ENCODE measurements around the gene RNF5. TPM values are rescaled to one million over a fixed set of nuclear protein-coding genes. Genes with fewer than 3 reads are reported as not detected.

The RNF5 gene
- total and polyA plus RNA-seq, 2 experiments from 2014 or later: 48.1 to 58.8 TPM

DNA sequence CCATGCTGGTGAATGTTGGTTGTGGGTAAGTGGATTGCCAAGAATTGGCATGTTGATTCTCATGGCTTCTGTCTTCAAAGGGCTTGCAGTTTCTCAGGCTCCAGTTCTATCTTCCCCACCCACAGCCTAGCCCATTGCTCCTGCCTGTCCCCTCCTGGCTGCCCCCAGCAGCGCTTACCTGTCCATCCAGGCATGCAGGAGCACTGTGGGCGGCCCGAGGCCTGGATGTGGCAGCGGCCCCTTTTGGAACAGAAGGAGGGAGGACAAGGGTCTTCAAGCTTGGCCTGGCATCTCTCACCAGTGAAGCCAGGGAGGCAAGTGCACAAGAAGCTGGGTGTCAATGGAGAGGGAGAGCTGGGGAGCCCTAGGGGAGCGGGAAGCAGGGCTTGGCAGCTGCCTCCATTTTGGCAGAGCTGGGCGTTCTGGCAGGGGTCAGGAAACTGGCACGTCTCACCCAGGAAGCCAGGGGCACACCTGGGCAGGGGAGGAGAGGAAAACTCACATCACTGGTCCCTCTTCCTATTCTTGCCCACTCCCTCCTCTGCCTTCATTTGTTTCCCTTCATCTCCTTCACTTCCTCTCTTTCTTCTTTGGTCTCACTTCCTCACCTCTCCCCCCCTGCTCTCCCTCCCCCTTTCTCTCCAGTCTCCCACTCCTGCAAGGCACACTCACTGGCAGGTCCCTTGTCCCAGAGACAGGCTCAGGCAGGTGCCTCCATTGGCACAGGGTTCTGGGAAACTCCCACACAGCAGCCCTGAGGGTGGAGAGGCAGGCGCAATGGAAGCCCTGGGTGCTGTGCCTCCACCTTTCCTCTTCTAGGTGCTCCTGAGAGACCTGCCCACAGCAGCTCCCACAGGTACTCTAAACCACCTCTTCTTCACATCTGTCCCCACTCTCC lies 44.4 kb downstream of the RNF5 start:
- no peak for TF ChIP-seq EZH2phosphoT487 (IDR thresholded peaks at IDR 0.05; ENCODE audit: insufficient read depth, low read depth)
- TF ChIP-seq EZH2 (IDR thresholded peaks at IDR 0.05; ENCODE audit: insufficient read depth, poor library complexity, severe bottlenecking): no peak

DNA sequence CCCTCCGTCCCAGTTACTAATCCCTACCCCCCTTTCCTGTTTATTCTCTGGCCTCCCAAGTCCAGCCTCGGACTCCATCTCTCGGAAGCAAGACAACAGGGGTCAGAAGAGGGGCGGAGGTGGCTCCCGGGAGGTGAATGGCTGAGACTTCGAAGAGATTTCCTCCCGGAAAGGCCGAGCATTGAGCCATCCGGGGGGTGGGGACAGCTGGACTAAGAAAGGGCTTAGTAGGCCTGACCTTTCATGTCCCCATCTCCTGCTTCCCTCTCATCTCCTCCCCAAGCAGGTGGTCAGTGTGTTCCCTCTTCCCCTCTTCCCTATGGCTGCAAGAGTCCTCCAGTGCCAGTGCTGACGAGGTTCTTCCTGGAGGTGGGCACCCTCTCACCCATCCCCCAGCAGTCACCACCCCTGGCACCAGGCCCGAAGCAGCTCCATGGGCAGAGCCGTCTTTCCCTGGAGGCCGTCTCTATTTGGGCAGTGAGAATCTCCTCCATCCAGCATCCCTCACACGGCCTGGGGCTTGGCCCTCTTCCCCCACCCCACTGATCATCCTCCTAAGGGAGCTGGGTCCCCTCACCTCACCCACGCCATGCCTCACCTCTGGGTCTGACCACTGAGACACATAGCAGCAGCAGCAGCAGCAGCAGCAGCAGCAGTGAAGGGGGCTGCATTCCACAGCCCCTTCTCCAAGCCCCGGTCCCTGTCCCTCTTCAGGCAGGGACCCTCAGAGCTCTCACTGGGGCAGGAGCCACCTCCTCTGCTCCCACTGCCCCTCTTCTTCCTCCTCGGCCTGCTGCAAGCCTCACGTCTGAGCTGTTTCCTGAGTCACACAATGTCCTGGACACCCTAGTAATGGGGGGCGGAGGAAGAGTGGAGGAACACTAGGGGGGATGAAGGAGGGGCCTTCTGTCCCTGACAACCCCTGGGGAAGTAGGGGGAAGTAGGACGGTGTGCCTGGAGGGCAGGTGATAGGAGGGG lies 45.3 kb downstream of the RNF5 start, which contains the start of gene NOTCH4:
TSS of gene NOTCH4 (minus strand) at position 810 of the 978 bp plus-strand sequence. CDS start at position 671, 139 bp downstream.
- in situ Hi-C loops (cut with MboI): no loop called here
- Histone ChIP-seq H3K4me1 (ENCODE audit: insufficient read depth) (no peaks in the 10 kb centered on the region), H3K9ac (no peak within 1 kb of the TSS), H4K20me1 (ENCODE audit: insufficient read depth) (no peaks in the 10 kb centered on the region), H3F3A (ENCODE audit: insufficient read depth) (no peaks in the 10 kb centered on the region), H3K27me3 (replicated peaks; ENCODE audit: insufficient read depth) (no peaks in the 10 kb centered on the region), H2AFZ (no peak within 1 kb of the TSS), H3K79me2 (ENCODE audit: insufficient read depth) (no peaks in the 10 kb centered on the region), H3K4me2 (ENCODE audit: unreplicated experiment) (no peak within 1 kb of the TSS), H3K4me3 (no peak within 1 kb of the TSS), H3K9me2 (ENCODE audit: insufficient read depth) (no peaks in the 10 kb centered on the region), H3K9me3 (ENCODE audit: low read depth) (no peaks in the 10 kb centered on the region), H3K27ac (no peak within 1 kb of the TSS), H3K36me3 (ENCODE audit: low read depth) (no peaks in the 10 kb centered on the region)
- no peak for DNase-seq
- TF ChIP-seq EZH2 (IDR thresholded peaks at IDR 0.05; ENCODE audit: insufficient read depth, poor library complexity, severe bottlenecking) (no peak), EZH2phosphoT487 (IDR thresholded peaks at IDR 0.05; ENCODE audit: insufficient read depth, low read depth) (no peak)
- WGBS, 2 experiments (ENCODE audit: low coverage in 1 of 2, low lambda C conversion rate in 2 of 2, missing lambda C conversion rate in 2 of 2): 56 to 57% methylated on average over 17 to 20 of the region's 20 CpGs

More for the DNA sequence above, 44.4 kb downstream of the RNF5 start:
- Histone ChIP-seq H3K79me2 (ENCODE audit: insufficient read depth) (no peaks in the 10 kb centered on the region), H3K9ac (no peak overlapping the region), H3K4me1 (ENCODE audit: insufficient read depth) (no peaks in the 10 kb centered on the region), H3K4me3 (no peak overlapping the region), H3K9me3 (ENCODE audit: low read depth) (no peaks in the 10 kb centered on the region), H2AFZ (no peak overlapping the region), H3K27ac (no peak overlapping the region), H4K20me1 (ENCODE audit: insufficient read depth) (no peaks in the 10 kb centered on the region), H3K36me3 (ENCODE audit: low read depth) (no peaks in the 10 kb centered on the region), H3K27me3 (replicated peaks; ENCODE audit: insufficient read depth) (no peaks in the 10 kb centered on the region), H3K9me2 (ENCODE audit: insufficient read depth) (no peaks in the 10 kb centered on the region), H3F3A (ENCODE audit: insufficient read depth) (no peaks in the 10 kb centered on the region), H3K4me2 (ENCODE audit: unreplicated experiment) (no peak overlapping the region)
- 69 to 74% methylated on average over 8 of the region's 8 CpGs for WGBS, 2 experiments (ENCODE audit: low coverage in 1 of 2, low lambda C conversion rate in 2 of 2, missing lambda C conversion rate in 2 of 2)
- in situ Hi-C loops (cut with MboI): no loop called here
- DNase-seq: no peak

DNA sequence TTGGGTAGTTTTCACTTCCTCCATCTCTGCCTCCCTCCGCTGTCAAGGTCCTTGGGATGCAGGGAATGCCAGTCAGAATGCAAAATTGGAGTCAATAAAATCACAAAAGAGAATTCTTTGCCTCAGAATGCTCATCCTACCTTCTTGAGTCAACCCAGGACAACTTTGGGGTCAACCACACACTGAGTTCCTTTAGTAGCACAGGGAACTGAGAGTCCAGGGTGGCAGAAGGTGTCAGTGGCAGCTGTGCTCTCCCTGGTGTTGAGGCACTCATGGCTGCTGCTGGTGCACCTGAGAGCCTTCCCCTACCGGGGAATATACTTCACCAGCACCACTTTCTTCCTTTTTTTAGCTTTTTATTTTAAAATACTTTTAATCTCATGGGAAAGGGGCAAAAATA lies 46.5 kb downstream of the RNF5 start:
- no peaks in the 10 kb centered on the region for H3F3A ChIP-seq (ENCODE audit: insufficient read depth)
- no peaks in the 10 kb centered on the region for H3K27me3 ChIP-seq (replicated peaks; ENCODE audit: insufficient read depth)
- no peaks in the 10 kb centered on the region for H3K9me3 ChIP-seq (ENCODE audit: low read depth)
- H3K36me3 ChIP-seq (ENCODE audit: low read depth): no peaks in the 10 kb centered on the region
- H3K4me1 ChIP-seq (ENCODE audit: insufficient read depth): no peaks in the 10 kb centered on the region
- H3K9me2 ChIP-seq (ENCODE audit: insufficient read depth): no peaks in the 10 kb centered on the region
- DNase-seq: no peak
- H4K20me1 ChIP-seq (ENCODE audit: insufficient read depth): no peaks in the 10 kb centered on the region
- 41 to 57% methylated on average over 2 of the region's 2 CpGs for WGBS, 2 experiments (ENCODE audit: low coverage in 1 of 2, low lambda C conversion rate in 2 of 2, missing lambda C conversion rate in 2 of 2)
- H3K27ac ChIP-seq: no peak overlapping the region
- no peak overlapping the region for H3K4me2 ChIP-seq (ENCODE audit: unreplicated experiment)
- H3K4me3 ChIP-seq: no peak overlapping the region
- in situ Hi-C loops (cut with MboI): loop anchor here (25.0 kb wide), 1 partner anchor 188 kb away; the partner anchor contains the start of gene BTNL2
- H2AFZ ChIP-seq: no peak overlapping the region
- no peaks in the 10 kb centered on the region for H3K79me2 ChIP-seq (ENCODE audit: insufficient read depth)
- H3K9ac ChIP-seq: no peak overlapping the region
- TF ChIP-seq EZH2phosphoT487 (IDR thresholded peaks at IDR 0.05; ENCODE audit: insufficient read depth, low read depth) (no peak), EZH2 (IDR thresholded peaks at IDR 0.05; ENCODE audit: insufficient read depth, poor library complexity, severe bottlenecking) (no peak)

DNA sequence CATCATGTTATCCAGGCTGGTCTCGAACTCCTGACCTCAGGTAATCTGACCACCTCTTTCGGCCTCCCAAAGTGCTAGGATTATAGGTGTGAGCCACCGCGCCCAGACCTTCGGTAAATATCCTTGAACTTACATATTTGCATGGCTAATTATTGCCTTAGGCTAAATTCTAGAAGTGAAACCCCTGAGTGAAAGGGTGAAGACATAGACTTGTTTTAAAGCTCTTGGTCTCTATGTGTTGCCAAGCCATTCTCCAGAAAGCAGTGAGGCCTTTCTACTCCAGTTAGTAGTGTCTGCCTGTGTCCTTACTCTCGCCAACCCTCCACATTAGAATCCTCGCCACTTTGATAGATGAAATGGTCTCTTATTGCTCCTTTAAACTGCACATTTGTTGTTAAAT lies 48.2 kb downstream of the RNF5 start:
- Histone ChIP-seq H3K79me2 (ENCODE audit: insufficient read depth) (no peaks in the 10 kb centered on the region), H3F3A (ENCODE audit: insufficient read depth) (no peaks in the 10 kb centered on the region), H4K20me1 (ENCODE audit: insufficient read depth) (no peaks in the 10 kb centered on the region), H3K9me3 (ENCODE audit: low read depth) (no peaks in the 10 kb centered on the region), H3K27me3 (replicated peaks; ENCODE audit: insufficient read depth) (no peaks in the 10 kb centered on the region), H3K9me2 (ENCODE audit: insufficient read depth) (no peaks in the 10 kb centered on the region), H3K4me3 (no peak overlapping the region), H3K36me3 (ENCODE audit: low read depth) (no peaks in the 10 kb centered on the region), H3K4me2 (ENCODE audit: unreplicated experiment) (no peak overlapping the region), H3K4me1 (ENCODE audit: insufficient read depth) (no peaks in the 10 kb centered on the region), H3K9ac (no peak overlapping the region), H3K27ac (no peak overlapping the region), H2AFZ (no peak overlapping the region)
- TF ChIP-seq EZH2phosphoT487 (IDR thresholded peaks at IDR 0.05; ENCODE audit: insufficient read depth, low read depth) (no peak), EZH2 (IDR thresholded peaks at IDR 0.05; ENCODE audit: insufficient read depth, poor library complexity, severe bottlenecking) (no peak)
- 77 to 82% methylated on average over 7 of the region's 7 CpGs for WGBS, 2 experiments (ENCODE audit: low coverage in 1 of 2, low lambda C conversion rate in 2 of 2, missing lambda C conversion rate in 2 of 2)
- DNase-seq: no peak
- in situ Hi-C loops (cut with MboI): loop anchor here (25.0 kb wide), 1 partner anchor 186 kb away; the partner anchor contains the start of gene BTNL2

Small RNA genes within 50 kb of the gene (microRNA-seq; reads per million reads assigned to microRNA genes)
- gene MIR6721 (ENCODE audit: borderline number of aligned reads) (2.0 reads per million), gene MIR6833 (ENCODE audit: borderline number of aligned reads) (not detected)

Small RNA genes within 50 kb of the gene (small RNA-seq; reads per million reads assigned to genes)
- gene AL662884.1 (ENCODE audit: low read depth, low replicate concordance) (not detected), gene MIR6833 (ENCODE audit: low read depth, low replicate concordance) (not detected)

Other genes starting within 250 kb of the RNF5 start
- 4.4 and 7.3 TPM in 2 replicates for gene CFB, start 232.3 kb upstream of the RNF5 start, total RNA-seq (2014; rRNA removed; shearing (Covaris generic))
- 3.4 and 3.9 TPM in 2 replicates for gene CFB, start 232.3 kb upstream of the RNF5 start, polyA plus RNA-seq (2016; fragmentation: Nextera tagmentation; extraction: Ambion mirVana)
- gene NELFE, start 219.4 kb upstream of the RNF5 start, total RNA-seq (2014; rRNA removed; shearing (Covaris generic)): 62.9 and 77.9 TPM in 2 replicates
- 108 and 114 TPM in 2 replicates for gene NELFE, start 219.4 kb upstream of the RNF5 start, polyA plus RNA-seq (2016; fragmentation: Nextera tagmentation; extraction: Ambion mirVana)
- gene SKIC2, start 219.2 kb upstream of the RNF5 start, total RNA-seq (2014; rRNA removed; shearing (Covaris generic)): 54.9 and 65.4 TPM in 2 replicates
- gene SKIC2, start 219.2 kb upstream of the RNF5 start, polyA plus RNA-seq (2016; fragmentation: Nextera tagmentation; extraction: Ambion mirVana): 46.9 and 47.7 TPM in 2 replicates
- gene DXO, start 206.3 kb upstream of the RNF5 start, total RNA-seq (2014; rRNA removed; shearing (Covaris generic)): 24.2 and 31.0 TPM in 2 replicates
- gene DXO, start 206.3 kb upstream of the RNF5 start, polyA plus RNA-seq (2016; fragmentation: Nextera tagmentation; extraction: Ambion mirVana): 23.3 and 26.6 TPM in 2 replicates
- 4.8 and 5.3 TPM in 2 replicates for gene C4A, start 196.3 kb upstream of the RNF5 start, total RNA-seq (2014; rRNA removed; shearing (Covaris generic))
- gene C4A, start 196.3 kb upstream of the RNF5 start, polyA plus RNA-seq (2016; fragmentation: Nextera tagmentation; extraction: Ambion mirVana): 1.3 and 2.4 TPM in 2 replicates
- 4.5 and 6.4 TPM in 2 replicates for gene C4B, start 163.6 kb upstream of the RNF5 start, total RNA-seq (2014; rRNA removed; shearing (Covaris generic))
- gene C4B, start 163.6 kb upstream of the RNF5 start, polyA plus RNA-seq (2016; fragmentation: Nextera tagmentation; extraction: Ambion mirVana): 1.1 and 2.6 TPM in 2 replicates
- gene CYP21A2, start 140.0 kb upstream of the RNF5 start, total RNA-seq (2014; rRNA removed; shearing (Covaris generic)): not detected in 2 replicates
- not detected in 2 replicates for gene CYP21A2, start 140.0 kb upstream of the RNF5 start, polyA plus RNA-seq (2016; fragmentation: Nextera tagmentation; extraction: Ambion mirVana)
- 23.5 and 23.8 TPM in 2 replicates for gene TNXB, start 69.1 kb upstream of the RNF5 start, total RNA-seq (2014; rRNA removed; shearing (Covaris generic))
- gene TNXB, start 69.1 kb upstream of the RNF5 start, polyA plus RNA-seq (2016; fragmentation: Nextera tagmentation; extraction: Ambion mirVana): 5.2 TPM in 2 replicates
- gene ATF6B, start 50.2 kb upstream of the RNF5 start, total RNA-seq (2014; rRNA removed; shearing (Covaris generic)): 33.3 and 37.3 TPM in 2 replicates
- gene ATF6B, start 50.2 kb upstream of the RNF5 start, polyA plus RNA-seq (2016; fragmentation: Nextera tagmentation; extraction: Ambion mirVana): 51.7 and 54.1 TPM in 2 replicates
- 2.9 and 5.3 TPM in 2 replicates for gene FKBPL, start 48.1 kb upstream of the RNF5 start, total RNA-seq (2014; rRNA removed; shearing (Covaris generic))
- gene FKBPL, start 48.1 kb upstream of the RNF5 start, polyA plus RNA-seq (2016; fragmentation: Nextera tagmentation; extraction: Ambion mirVana): 6.2 and 6.9 TPM in 2 replicates
- 1.2 TPM in 1 of 2 replicates, not detected in the other for gene PRRT1, start 26.5 kb upstream of the RNF5 start, total RNA-seq (2014; rRNA removed; shearing (Covaris generic))
- 2.1 and 2.2 TPM in 2 replicates for gene PRRT1, start 26.5 kb upstream of the RNF5 start, polyA plus RNA-seq (2016; fragmentation: Nextera tagmentation; extraction: Ambion mirVana)
- gene PPT2, start 24.3 kb upstream of the RNF5 start, total RNA-seq (2014; rRNA removed; shearing (Covaris generic)): 12.8 and 16.2 TPM in 2 replicates
- 10.3 and 14.3 TPM in 2 replicates for gene PPT2, start 24.3 kb upstream of the RNF5 start, polyA plus RNA-seq (2016; fragmentation: Nextera tagmentation; extraction: Ambion mirVana)
- 2.2 and 6.2 TPM in 2 replicates for gene EGFL8, start 13.8 kb upstream of the RNF5 start, total RNA-seq (2014; rRNA removed; shearing (Covaris generic))
- 2.6 and 3.8 TPM in 2 replicates for gene EGFL8, start 13.8 kb upstream of the RNF5 start, polyA plus RNA-seq (2016; fragmentation: Nextera tagmentation; extraction: Ambion mirVana)
- gene AGPAT1, start 2.3 kb upstream of the RNF5 start, total RNA-seq (2014; rRNA removed; shearing (Covaris generic)): 57.2 and 71.2 TPM in 2 replicates
- gene AGPAT1, start 2.3 kb upstream of the RNF5 start, polyA plus RNA-seq (2016; fragmentation: Nextera tagmentation; extraction: Ambion mirVana): 36.9 and 39.7 TPM in 2 replicates
- gene AGER, start 5.8 kb downstream of the RNF5 start, total RNA-seq (2014; rRNA removed; shearing (Covaris generic)): 0.22 TPM in 1 of 2 replicates, not detected in the other
- 1.2 and 1.4 TPM in 2 replicates for gene AGER, start 5.8 kb downstream of the RNF5 start, polyA plus RNA-seq (2016; fragmentation: Nextera tagmentation; extraction: Ambion mirVana)
- 25.4 and 27.6 TPM in 2 replicates for gene PBX2, start 11.8 kb downstream of the RNF5 start, total RNA-seq (2014; rRNA removed; shearing (Covaris generic))
- 2.6 and 3.1 TPM in 2 replicates for gene PBX2, start 11.8 kb downstream of the RNF5 start, polyA plus RNA-seq (2016; fragmentation: Nextera tagmentation; extraction: Ambion mirVana)
- gene GPSM3, start 14.2 kb downstream of the RNF5 start, total RNA-seq (2014; rRNA removed; shearing (Covaris generic)): 5.4 and 7.7 TPM in 2 replicates
- gene GPSM3, start 14.2 kb downstream of the RNF5 start, polyA plus RNA-seq (2016; fragmentation: Nextera tagmentation; extraction: Ambion mirVana): 6.8 and 7.3 TPM in 2 replicates
- gene NOTCH4, start 45.7 kb downstream of the RNF5 start, total RNA-seq (2014; rRNA removed; shearing (Covaris generic)): 0.38 and 0.65 TPM in 2 replicates
- 1.2 TPM in 2 replicates for gene NOTCH4, start 45.7 kb downstream of the RNF5 start, polyA plus RNA-seq (2016; fragmentation: Nextera tagmentation; extraction: Ambion mirVana)
- gene TSBP1, start 193.5 kb downstream of the RNF5 start, total RNA-seq (2014; rRNA removed; shearing (Covaris generic)): not detected in 2 replicates
- not detected in 2 replicates for gene TSBP1, start 193.5 kb downstream of the RNF5 start, polyA plus RNA-seq (2016; fragmentation: Nextera tagmentation; extraction: Ambion mirVana)
- gene BTNL2, start 228.8 kb downstream of the RNF5 start, total RNA-seq (2014; rRNA removed; shearing (Covaris generic)): not detected in 2 replicates
- not detected in 2 replicates for gene BTNL2, start 228.8 kb downstream of the RNF5 start, polyA plus RNA-seq (2016; fragmentation: Nextera tagmentation; extraction: Ambion mirVana)